Measurements from ENCODE around the gene FARSA.
A peak's percentile ranks its signal among the peaks of the same experiment; 100 is the strongest.

The FARSA gene

GRCh38 chr19:12946731-12947496 lies 13.4 kb upstream of the FARSA start:
- no peak overlapping the region for H3K18ac ChIP-seq (ENCODE audit: low read depth in 1 of 2, low read length in 2 of 2)
- H3K27ac ChIP-seq (ENCODE audit: low read length, poor library complexity, severe bottlenecking) = peak overlapping the region; percentile 79
- H2BK120ac ChIP-seq (ENCODE audit: low read depth, low read length) = peak overlapping the region; percentile 39
- H4K8ac ChIP-seq (ENCODE audit: low read length) = no peak overlapping the region
- no peaks in the 10 kb centered on the region for H3K9me3 ChIP-seq (ENCODE audit: control insufficient read depth, low read length)
- peak overlapping the region in 1 of 2 experiments; percentile 97 for H3K4me3 ChIP-seq (ENCODE audit: insufficient read depth in 1 of 2, low read depth in 1 of 2, low read length in 2 of 2)
- H2AFZ ChIP-seq (ENCODE audit: low read depth, low read length) = no peak overlapping the region
- H3K79me1 ChIP-seq (replicated peaks; ENCODE audit: low read length, poor library complexity, severe bottlenecking) = peaks cover 17% of the 10 kb centered on the region
- peak overlapping the region; percentile 86 for H3K4me2 ChIP-seq (ENCODE audit: low read length, poor library complexity, severe bottlenecking)
- no peak overlapping the region for H3K14ac ChIP-seq (ENCODE audit: low read length in 2 of 2)
- H3K9ac ChIP-seq (ENCODE audit: low read length) = peak overlapping the region; percentile 99
- no peak overlapping the region for H2BK15ac ChIP-seq (ENCODE audit: low read depth, poor library complexity, severe bottlenecking)
- no peak overlapping the region for H2BK12ac ChIP-seq (ENCODE audit: low read length in 2 of 2)
- H3K36me3 ChIP-seq (ENCODE audit: control insufficient read depth in 1 of 2, insufficient read depth in 2 of 2, low read depth in 1 of 2, low read length in 2 of 2) = peaks cover 69 to 77% of the 10 kb centered on the region in 2 experiments
- no peak overlapping the region for H3K23ac ChIP-seq (ENCODE audit: low read length in 2 of 2)
- H3K4me1 ChIP-seq (ENCODE audit: control insufficient read depth, insufficient read depth, low read depth, low read length) = peaks cover 16% of the 10 kb centered on the region
- WGBS = 51% methylated on average over 8 of the region's 14 CpGs
- H3K4ac ChIP-seq (ENCODE audit: low read depth in 1 of 2, low read length in 2 of 2) = no peak overlapping the region
- no peak overlapping the region for H2AK5ac ChIP-seq (ENCODE audit: low read length, severe bottlenecking)
- H2BK5ac ChIP-seq (ENCODE audit: low read depth, low read length, poor library complexity, severe bottlenecking) = no peak overlapping the region
- DNase-seq = no peak
- no peaks in the 10 kb centered on the region for H3K27me3 ChIP-seq (ENCODE audit: control insufficient read depth in 1 of 2, insufficient read depth in 1 of 2, low read length in 2 of 2)
- H4K91ac ChIP-seq (ENCODE audit: low read length) = no peak overlapping the region

- Histone ChIP-seq H3K4me1 (ENCODE audit: control insufficient read depth, insufficient read depth, low read depth, low read length) (peaks cover 20% of the 10 kb centered on the region), H3K79me1 (replicated peaks; ENCODE audit: low read length, poor library complexity, severe bottlenecking) (peaks cover 15% of the 10 kb centered on the region), H2AFZ (ENCODE audit: low read depth, low read length) (no peak overlapping the region), H4K91ac (ENCODE audit: low read length) (peak overlapping the region; percentile 60), H2BK15ac (ENCODE audit: low read depth, poor library complexity, severe bottlenecking) (peak overlapping the region; percentile 52), H2BK5ac (ENCODE audit: low read depth, low read length, poor library complexity, severe bottlenecking) (no peak overlapping the region), H3K9ac (ENCODE audit: low read length) (peak overlapping the region; percentile 99), H2BK120ac (ENCODE audit: low read depth, low read length) (peak overlapping the region; percentile 92), H3K14ac (ENCODE audit: low read length in 2 of 2) (no peak overlapping the region), H3K36me3 (ENCODE audit: control insufficient read depth in 1 of 2, insufficient read depth in 2 of 2, low read depth in 1 of 2, low read length in 2 of 2) (peaks cover 69 to 78% of the 10 kb centered on the region in 2 experiments), H3K23ac (ENCODE audit: low read length in 2 of 2) (peak overlapping the region in 1 of 2 experiments; percentile 3), H3K4ac (ENCODE audit: low read depth in 1 of 2, low read length in 2 of 2) (peak overlapping the region in 1 of 2 experiments; percentile 72), H4K8ac (ENCODE audit: low read length) (no peak overlapping the region), H3K4me2 (ENCODE audit: low read length, poor library complexity, severe bottlenecking) (peak overlapping the region; percentile 86), H2AK5ac (ENCODE audit: low read length, severe bottlenecking) (no peak overlapping the region), H3K9me3 (ENCODE audit: control insufficient read depth, low read length) (no peaks in the 10 kb centered on the region), H3K18ac (ENCODE audit: low read depth in 1 of 2, low read length in 2 of 2) (peak overlapping the region; percentile 35 to 92), H2BK12ac (ENCODE audit: low read length in 2 of 2) (no peak overlapping the region), H3K27ac (ENCODE audit: low read length, poor library complexity, severe bottlenecking) (peak overlapping the region; percentile 89), H3K4me3 (ENCODE audit: insufficient read depth in 1 of 2, low read depth in 1 of 2, low read length in 2 of 2) (peak overlapping the region; percentile 72 to 97), H3K27me3 (ENCODE audit: control insufficient read depth in 1 of 2, insufficient read depth in 1 of 2, low read length in 2 of 2) (no peaks in the 10 kb centered on the region)
- under 1% methylated on average over 31 of the region's 40 CpGs for WGBS
- DNase-seq = peak; percentile 88
Observed at GRCh38 chr19:12946092-12946721, 12.7 kb upstream of the FARSA start.

DNA sequence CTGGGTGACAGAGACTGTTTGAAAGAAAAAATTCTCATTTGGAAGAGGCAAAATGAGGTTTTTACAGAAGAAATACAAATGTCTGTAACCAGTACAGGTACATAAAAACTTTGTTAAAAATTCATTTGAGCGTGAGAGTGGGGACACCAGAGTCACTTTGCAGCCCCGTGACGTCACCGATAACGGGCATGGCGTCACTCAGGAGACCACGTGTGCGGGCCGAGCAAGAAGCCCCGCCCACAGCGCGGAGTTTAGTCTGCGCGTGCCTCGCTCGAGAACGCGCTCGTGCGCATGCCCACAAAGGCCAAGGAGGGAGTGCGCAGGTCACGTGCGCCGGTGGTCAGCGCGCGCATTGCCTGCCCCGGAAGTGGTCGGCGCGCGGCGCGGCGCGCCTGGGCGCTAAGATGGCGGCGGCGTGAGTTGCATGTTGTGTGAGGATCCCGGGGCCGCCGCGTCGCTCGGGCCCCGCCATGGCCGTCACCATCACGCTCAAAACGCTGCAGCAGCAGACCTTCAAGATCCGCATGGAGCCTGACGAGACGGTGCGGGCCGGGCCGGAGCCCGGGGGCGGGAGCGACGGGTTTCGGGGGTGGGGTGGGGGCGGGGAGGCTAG lies 12.1 kb upstream of the FARSA start, which contains the start of gene RAD23A:
TSS of gene RAD23A (plus strand) at position 384 of the 613 bp plus-strand sequence. CDS start at position 471, 87 bp downstream.
- Histone ChIP-seq H4K91ac (ENCODE audit: low read length) (peak within 1 kb of the TSS; percentile 60), H2BK5ac (ENCODE audit: low read depth, low read length, poor library complexity, severe bottlenecking) (no peak within 1 kb of the TSS), H2BK15ac (ENCODE audit: low read depth, poor library complexity, severe bottlenecking) (peak within 1 kb of the TSS; percentile 62), H3K14ac (ENCODE audit: low read length in 2 of 2) (no peak within 1 kb of the TSS), H3K79me1 (replicated peaks; ENCODE audit: low read length, poor library complexity, severe bottlenecking) (peaks cover 15% of the 10 kb centered on the region), H3K9me3 (ENCODE audit: control insufficient read depth, low read length) (no peaks in the 10 kb centered on the region), H2BK120ac (ENCODE audit: low read depth, low read length) (peak within 1 kb of the TSS; percentile 92), H3K23ac (ENCODE audit: low read length in 2 of 2) (peak within 1 kb of the TSS in 1 of 2 experiments; percentile 3), H3K4me3 (ENCODE audit: insufficient read depth in 1 of 2, low read depth in 1 of 2, low read length in 2 of 2) (peak within 1 kb of the TSS; percentile 72 to 97), H3K4me2 (ENCODE audit: low read length, poor library complexity, severe bottlenecking) (peak within 1 kb of the TSS; percentile 86), H3K9ac (ENCODE audit: low read length) (peak within 1 kb of the TSS; percentile 99), H3K36me3 (ENCODE audit: control insufficient read depth in 1 of 2, insufficient read depth in 2 of 2, low read depth in 1 of 2, low read length in 2 of 2) (peaks cover 69 to 78% of the 10 kb centered on the region in 2 experiments), H2AFZ (ENCODE audit: low read depth, low read length) (no peak within 1 kb of the TSS), H2BK12ac (ENCODE audit: low read length in 2 of 2) (no peak within 1 kb of the TSS), H3K27me3 (ENCODE audit: control insufficient read depth in 1 of 2, insufficient read depth in 1 of 2, low read length in 2 of 2) (no peaks in the 10 kb centered on the region), H3K4ac (ENCODE audit: low read depth in 1 of 2, low read length in 2 of 2) (peak within 1 kb of the TSS in 1 of 2 experiments; percentile 72), H2AK5ac (ENCODE audit: low read length, severe bottlenecking) (no peak within 1 kb of the TSS), H3K4me1 (ENCODE audit: control insufficient read depth, insufficient read depth, low read depth, low read length) (peaks cover 26% of the 10 kb centered on the region), H4K8ac (ENCODE audit: low read length) (no peak within 1 kb of the TSS), H3K27ac (ENCODE audit: low read length, poor library complexity, severe bottlenecking) (peak within 1 kb of the TSS; percentile 89), H3K18ac (ENCODE audit: low read depth in 1 of 2, low read length in 2 of 2) (peak within 1 kb of the TSS; percentile 35 to 92)
- peak; percentile 97 for DNase-seq
- WGBS = under 1% methylated on average over 47 of the region's 62 CpGs
